COLO829 (cell line): ENCODE data around the gene GABRB3.

ENCODE experiments used
- DNase-seq: peaks from one replicate; pipeline ENCODE4 v3.0.0; 2012; ENCODE audit warnings: low spot score

GABRB3 gene

GRCh38 chr15:26772154-26773066, at the start of gene GABRB3:
GABRB3 (minus strand) TSS chr15:26773066.
- DNase-seq, result no peak

- DNase-seq, result no peak
These were observed 34.9 kb upstream of the GABRB3 start for GRCh38 chr15:26807517-26808427.

GRCh38 chr15:26806574-26806973, 33.7 kb upstream of the GABRB3 start:
- no peak for DNase-seq

GRCh38 chr15:26806151-26806550, 33.3 kb upstream of the GABRB3 start:
- DNase-seq, result no peak

GRCh38 chr15:26805470-26805869, 32.6 kb upstream of the GABRB3 start:
- DNase-seq, result no peak

GRCh38 chr15:26804063-26804804, 31.4 kb upstream of the GABRB3 start:
- no peak for DNase-seq

GRCh38 chr15:26790118-26790517, 17.3 kb upstream of the GABRB3 start:
- DNase-seq, result no peak

GRCh38 chr15:26781816-26782215, 8.9 kb upstream of the GABRB3 start:
- DNase-seq, result no peak

GRCh38 chr15:26773917-26774316, 1.1 kb upstream of the GABRB3 start:
- DNase-seq, result no peak

- no peak for DNase-seq
These were observed 406 bp upstream of the GABRB3 start for GRCh38 chr15:26773067-26773877.

- no peak for DNase-seq
These were observed 1.2 kb downstream of the GABRB3 start for GRCh38 chr15:26771578-26772153.

GRCh38 chr15:26771168-26771567, 1.7 kb downstream of the GABRB3 start:
- DNase-seq, result no peak

GRCh38 chr15:26767169-26767670, 5.6 kb downstream of the GABRB3 start:
- DNase-seq, result no peak

- DNase-seq, result no peak
These were observed 6.6 kb downstream of the GABRB3 start for GRCh38 chr15:26766262-26766661.

- no peak for DNase-seq
These were observed 12.9 kb downstream of the GABRB3 start for GRCh38 chr15:26759986-26760385.

GRCh38 chr15:26758079-26758478, 14.8 kb downstream of the GABRB3 start:
- no peak for DNase-seq

- no peak for DNase-seq
These were observed 15.7 kb downstream of the GABRB3 start for GRCh38 chr15:26757141-26757540.

GRCh38 chr15:26744894-26745293, 28.0 kb downstream of the GABRB3 start:
- no peak for DNase-seq

- DNase-seq, result no peak
These were observed 33.1 kb downstream of the GABRB3 start for GRCh38 chr15:26739791-26740190.

- DNase-seq, result no peak
These were observed 33.9 kb downstream of the GABRB3 start for GRCh38 chr15:26738996-26739395.
